ENCODE data around the gene DISC1. TPM values are rescaled to one million over a fixed set of nuclear protein-coding genes. Genes with fewer than 3 reads are reported as not detected.
"Not testable (repeated sequence)": the region's sequence is repeated elsewhere in the genome, so short reads cannot be mapped to it uniquely, and the experiment has no call there.

Gene DISC1
- total RNA-seq, 2 experiments from 2014 or later = 12.6 to 14.7 TPM

GRCh38 chr1:231642061-231642460 lies 15.5 kb downstream of the DISC1 start:
- H3K27ac Mint-ChIP-seq; DNase-seq; ATAC-seq; H3K4me3 Mint-ChIP-seq; POLR2A ChIA-PET; H3K27me3 Mint-ChIP-seq (ENCODE audit: low read depth); H3K4me1 Mint-ChIP-seq (ENCODE audit: low read depth); CTCF ChIA-PET; H3K9me3 Mint-ChIP-seq (ENCODE audit: insufficient read depth): not testable (repeated sequence)
- peaks cover 17% of the 10 kb centered on the region for H3K36me3 Mint-ChIP-seq (ENCODE audit: low read depth)

GRCh38 chr1:231642618-231643017 lies 16.0 kb downstream of the DISC1 start:
- Mint-ChIP-seq H3K36me3 (ENCODE audit: low read depth) (peaks cover 14% of the 10 kb centered on the region), H3K4me3 (no peak overlapping the region), H3K4me1 (ENCODE audit: low read depth) (no peaks in the 10 kb centered on the region), H3K9me3 (ENCODE audit: insufficient read depth) (no peaks in the 10 kb centered on the region), H3K27me3 (ENCODE audit: low read depth) (peaks cover 1% of the 10 kb centered on the region), H3K27ac (no peak overlapping the region)
- ATAC-seq = no peak
- POLR2A ChIA-PET = no interaction called here
- DNase-seq = no peak
- CTCF ChIA-PET = no interaction called here

GRCh38 chr1:231643071-231643934 lies 16.7 kb downstream of the DISC1 start:
- ATAC-seq = no peak
- H3K4me1 Mint-ChIP-seq (ENCODE audit: low read depth) = no peaks in the 10 kb centered on the region
- no peak for DNase-seq
- H3K4me3 Mint-ChIP-seq = no peak overlapping the region
- POLR2A ChIA-PET = interaction anchor here (0.6 kb wide), 1 partner anchor 34 kb away, joined by 3 read pairs; no protein-coding TSS in a partner anchor
- CTCF ChIA-PET = interaction anchor here (1.5 kb wide), 1 partner anchor 114 kb away, joined by 3 read pairs; no protein-coding TSS in a partner anchor
- no peak overlapping the region for H3K27ac Mint-ChIP-seq
- H3K9me3 Mint-ChIP-seq (ENCODE audit: insufficient read depth) = no peaks in the 10 kb centered on the region
- H3K27me3 Mint-ChIP-seq (ENCODE audit: low read depth) = peaks cover 5% of the 10 kb centered on the region
- peaks cover 11% of the 10 kb centered on the region for H3K36me3 Mint-ChIP-seq (ENCODE audit: low read depth)

- no peak overlapping the region for H3K4me3 Mint-ChIP-seq
- no peak for ATAC-seq
- CTCF ChIA-PET = interaction anchor here (1.5 kb wide), 1 partner anchor 113 kb away, joined by 3 read pairs; no protein-coding TSS in a partner anchor
These were observed 17.3 kb downstream of the DISC1 start for GRCh38 chr1:231643935-231644237.

GRCh38 chr1:231645634-231646033 lies 19.0 kb downstream of the DISC1 start:
- not testable (repeated sequence) for DNase-seq

More at GRCh38 chr1:231643935-231644237, 17.3 kb downstream of the DISC1 start:
- peaks cover 6% of the 10 kb centered on the region for H3K27me3 Mint-ChIP-seq (ENCODE audit: low read depth)
- H3K4me1 Mint-ChIP-seq (ENCODE audit: low read depth) = no peaks in the 10 kb centered on the region
- no peaks in the 10 kb centered on the region for H3K9me3 Mint-ChIP-seq (ENCODE audit: insufficient read depth)
- DNase-seq = no peak
- POLR2A ChIA-PET = no interaction called here
- no peak overlapping the region for H3K27ac Mint-ChIP-seq
- peaks cover 11% of the 10 kb centered on the region for H3K36me3 Mint-ChIP-seq (ENCODE audit: low read depth)

GRCh38 chr1:231646165-231646564 lies 19.6 kb downstream of the DISC1 start:
- DNase-seq; H3K4me3 Mint-ChIP-seq; ATAC-seq; CTCF ChIA-PET; H3K9me3 Mint-ChIP-seq (ENCODE audit: insufficient read depth); H3K27me3 Mint-ChIP-seq (ENCODE audit: low read depth); POLR2A ChIA-PET; H3K27ac Mint-ChIP-seq: not testable (repeated sequence)
- H3K4me1 Mint-ChIP-seq (ENCODE audit: low read depth) = peaks cover 12% of the 10 kb centered on the region
- H3K36me3 Mint-ChIP-seq (ENCODE audit: low read depth) = peaks cover 11% of the 10 kb centered on the region

More at GRCh38 chr1:231645634-231646033, 19.0 kb downstream of the DISC1 start:
- H3K4me1 Mint-ChIP-seq (ENCODE audit: low read depth); H3K36me3 Mint-ChIP-seq (ENCODE audit: low read depth); POLR2A ChIA-PET; CTCF ChIA-PET; H3K4me3 Mint-ChIP-seq; H3K27ac Mint-ChIP-seq; H3K9me3 Mint-ChIP-seq (ENCODE audit: insufficient read depth); H3K27me3 Mint-ChIP-seq (ENCODE audit: low read depth); ATAC-seq: not testable (repeated sequence)

- H3K4me3 Mint-ChIP-seq; ATAC-seq; POLR2A ChIA-PET; CTCF ChIA-PET; H3K27me3 Mint-ChIP-seq (ENCODE audit: low read depth); DNase-seq; H3K9me3 Mint-ChIP-seq (ENCODE audit: insufficient read depth); H3K27ac Mint-ChIP-seq: not testable (repeated sequence)
- Mint-ChIP-seq H3K4me1 (ENCODE audit: low read depth) (peaks cover 17% of the 10 kb centered on the region), H3K36me3 (ENCODE audit: low read depth) (peaks cover 11% of the 10 kb centered on the region)
These were observed 25.2 kb downstream of the DISC1 start for GRCh38 chr1:231651621-231652260.

GRCh38 chr1:231653632-231654031 lies 27.0 kb downstream of the DISC1 start:
- Mint-ChIP-seq H3K27me3 (ENCODE audit: low read depth) (no peaks in the 10 kb centered on the region), H3K36me3 (ENCODE audit: low read depth) (peaks cover 12% of the 10 kb centered on the region), H3K4me1 (ENCODE audit: low read depth) (peaks cover 17% of the 10 kb centered on the region), H3K27ac (no peak overlapping the region), H3K4me3 (no peak overlapping the region), H3K9me3 (ENCODE audit: insufficient read depth) (peaks cover 9% of the 10 kb centered on the region)
- no peak for ATAC-seq
- ChIA-PET CTCF (interaction anchor here (2.3 kb wide), 1 partner anchor 10 kb away, joined by 5 read pairs; no protein-coding TSS in a partner anchor), POLR2A (interaction anchor here (0.7 kb wide), 2 partner anchors 22 to 297 kb away, joined by 3 read pairs; no protein-coding TSS in a partner anchor)
- DNase-seq = no peak

- no peak overlapping the region for H3K27ac Mint-ChIP-seq
- peaks cover 23% of the 10 kb centered on the region for H3K36me3 Mint-ChIP-seq (ENCODE audit: low read depth)
- ATAC-seq = no peak
- no peaks in the 10 kb centered on the region for H3K27me3 Mint-ChIP-seq (ENCODE audit: low read depth)
- ChIA-PET CTCF (no interaction called here), POLR2A (no interaction called here)
- H3K4me1 Mint-ChIP-seq (ENCODE audit: low read depth) = peaks cover 5% of the 10 kb centered on the region
- no peak overlapping the region for H3K4me3 Mint-ChIP-seq
- no peak for DNase-seq
- peaks cover 16% of the 10 kb centered on the region for H3K9me3 Mint-ChIP-seq (ENCODE audit: insufficient read depth)
These were observed 30.2 kb downstream of the DISC1 start for GRCh38 chr1:231656741-231657140.

GRCh38 chr1:231658223-231658622 lies 31.6 kb downstream of the DISC1 start:
- POLR2A ChIA-PET; ATAC-seq; H3K27ac Mint-ChIP-seq; H3K27me3 Mint-ChIP-seq (ENCODE audit: low read depth); CTCF ChIA-PET; H3K4me3 Mint-ChIP-seq; DNase-seq: not testable (repeated sequence)
- H3K9me3 Mint-ChIP-seq (ENCODE audit: insufficient read depth) = peaks cover 20% of the 10 kb centered on the region
- peaks cover 26% of the 10 kb centered on the region for H3K36me3 Mint-ChIP-seq (ENCODE audit: low read depth)
- peaks cover 11% of the 10 kb centered on the region for H3K4me1 Mint-ChIP-seq (ENCODE audit: low read depth)

- ChIA-PET POLR2A (no interaction called here), CTCF (no interaction called here)
- ATAC-seq = no peak
- no peak for DNase-seq
- no peaks in the 10 kb centered on the region for H3K27me3 Mint-ChIP-seq (ENCODE audit: low read depth)
- H3K9me3 Mint-ChIP-seq (ENCODE audit: insufficient read depth) = peaks cover 22% of the 10 kb centered on the region
- no peak overlapping the region for H3K27ac Mint-ChIP-seq
- H3K4me1 Mint-ChIP-seq (ENCODE audit: low read depth) = peaks cover 14% of the 10 kb centered on the region
- H3K4me3 Mint-ChIP-seq = no peak overlapping the region
- H3K36me3 Mint-ChIP-seq (ENCODE audit: low read depth) = peaks cover 26% of the 10 kb centered on the region
These were observed 33.6 kb downstream of the DISC1 start for GRCh38 chr1:231660198-231660597.

GRCh38 chr1:231663211-231663792 lies 36.7 kb downstream of the DISC1 start:
- H3K27me3 Mint-ChIP-seq (ENCODE audit: low read depth) = no peaks in the 10 kb centered on the region
- H3K9me3 Mint-ChIP-seq (ENCODE audit: insufficient read depth) = peaks cover 13% of the 10 kb centered on the region
- ATAC-seq (no peak), DNase-seq (no peak)
- no peak overlapping the region for H3K27ac Mint-ChIP-seq
- H3K4me3 Mint-ChIP-seq = no peak overlapping the region
- ChIA-PET CTCF (interaction anchor here (0.6 to 1.2 kb wide), 3 partner anchors 9 to 306 kb away, joined by 3 to 5 read pairs (median 3); no protein-coding TSS in a partner anchor), POLR2A (interaction anchor here (0.6 kb wide), 1 partner anchor 45 kb away, joined by 3 read pairs; no protein-coding TSS in a partner anchor)
- H3K36me3 Mint-ChIP-seq (ENCODE audit: low read depth) = peaks cover 23% of the 10 kb centered on the region
- peaks cover 16% of the 10 kb centered on the region for H3K4me1 Mint-ChIP-seq (ENCODE audit: low read depth)

Data from activated CD8-positive, alpha-beta T cell treated with anti-CD3 and anti-CD28 coated beads, Interleukin-2, amount 10 ng/mL, durations not matched to agents 7 days and 5 days (primary cell).